Measurements from ENCODE around the gene DOCK8. TPM values are rescaled to one million over a fixed set of nuclear protein-coding genes. Genes with fewer than 3 reads are reported as not detected.
A peak's percentile ranks its signal among the peaks of the same experiment; 100 is the strongest.

The DOCK8 gene
- total and polyA plus RNA-seq, 10 of the 15 experiments (the other 5 are each of a cell fraction or from before 2014, with no cell fraction given): 35.4 to 100 (median 44.7) TPM

- H3K4me3 ChIP-seq: no peak overlapping the region
- in situ Hi-C loops (cut with MboI): no loop called here
- no TSS peak for BruUV-seq (replicated peaks)
- no peak overlapping the region for H3K4me2 ChIP-seq (ENCODE audit: control insufficient read depth, insufficient read depth)
- RAD21 ChIA-PET (ENCODE audit: unreplicated experiment): no interaction called here
- no peak overlapping the region for H3K9ac ChIP-seq (ENCODE audit: control insufficient read depth, insufficient read depth, low read length)
- 74% methylated on average over 2 of the region's 2 CpGs for WGBS (ENCODE audit: insufficient coverage, insufficient replicate concordance, low lambda C conversion rate, missing lambda C conversion rate)
- H3K27me3 ChIP-seq (replicated peaks in 1 of 2; ENCODE audit: control insufficient read depth in 2 of 2, insufficient read depth in 2 of 2, low read length in 1 of 2): no peaks in the 10 kb centered on the region
- no peak for TF ChIP-seq ZNF687 (IDR thresholded peaks at IDR 0.05)
- no peak for TF ChIP-seq GABPA (IDR thresholded peaks at IDR 0.05; ENCODE audit: low read depth)
- no peak for TF ChIP-seq CREB1 (IDR thresholded peaks at IDR 0.05; ENCODE audit: low read depth)
- TF ChIP-seq IRF4 (IDR thresholded peaks at IDR 0.05; ENCODE audit: low read depth, low read length): no peak
- peak; percentile 65 for TF ChIP-seq RUNX3 (IDR thresholded peaks at IDR 0.05; ENCODE audit: low read length)
- no peak for TF ChIP-seq SP1 (IDR thresholded peaks at IDR 0.05; ENCODE audit: low read depth, low read length)
- TF ChIP-seq ZBTB4 (CRISPR knock-in tag; IDR thresholded peaks at IDR 0.05): no peak
- no peak for TF ChIP-seq TCF7 (IDR thresholded peaks at IDR 0.05; ENCODE audit: borderline replicate concordance)
- TF ChIP-seq ATF7 (IDR thresholded peaks at IDR 0.05; ENCODE audit: low read depth): peak; percentile 70
- TF ChIP-seq ZZZ3 (IDR thresholded peaks at IDR 0.05; ENCODE audit: control insufficient read depth, insufficient read length, low read depth): no peak
- peak; percentile 25 to 46; a peak in 1 of 4 replicates for TF ChIP-seq BHLHE40 (IDR thresholded peaks at IDR 0.05; ENCODE audit: borderline replicate concordance in 1 of 2, low read depth in 2 of 2, low read length in 1 of 2)
- TF ChIP-seq CREM (IDR thresholded peaks at IDR 0.05; ENCODE audit: low read depth): no peak
- TF ChIP-seq RFX5 (IDR thresholded peaks at IDR 0.05; ENCODE audit: low read depth, low read length): no peak
- SMC1A ChIA-PET (ENCODE audit: uncharacterized antibody, unreplicated experiment): no interaction called here
- peaks cover 5% of the 10 kb centered on the region for H3K4me1 ChIP-seq (ENCODE audit: control insufficient read depth, insufficient read depth, low read length)
- H3K79me2 ChIP-seq (ENCODE audit: control insufficient read depth, insufficient read depth, low read length): peaks cover 25% of the 10 kb centered on the region
- no peaks in the 10 kb centered on the region for H3K36me3 ChIP-seq (ENCODE audit: control insufficient read depth in 2 of 2, insufficient read depth in 2 of 2, low read length in 1 of 2)
- CTCF ChIA-PET: no interaction called here
- no peaks in the 10 kb centered on the region for H3K9me3 ChIP-seq (replicated peaks; ENCODE audit: control insufficient read depth, insufficient read depth, low read length)
- no peaks in the 10 kb centered on the region for H4K20me1 ChIP-seq (ENCODE audit: control insufficient read depth, insufficient read depth)
- no peak overlapping the region for H3K27ac ChIP-seq (ENCODE audit: control insufficient read depth, insufficient read depth)
- POLR2A ChIA-PET: no interaction called here
- no peak overlapping the region for H2AFZ ChIP-seq (ENCODE audit: control insufficient read depth, low read depth, low read length)
- no peak for ATAC-seq
- no peak for DNase-seq (ENCODE audit: low read depth, low spot score)
- no peak for FAIRE-seq
- intact Hi-C loops (cut with micrococcal nuclease; ENCODE audit: unreplicated experiment): no loop called here
These were observed 56.1 kb downstream of the DOCK8 start for GRCh38 chr9:270657-271237.

Measured in GM12878 (cell line).